SH-SY5Y (cell line): Measurements from ENCODE around the gene OR8D1.

Experiments used
- GATA2 ChIP-seq: IDR thresholded peaks from 2 replicates; pipeline ENCODE4 v1.6.1; 2011; ENCODE audit warnings: mild to moderate bottlenecking, low read depth, low read length
- GATA3 ChIP-seq: IDR thresholded peaks from 2 replicates; pipeline ENCODE4 v1.6.1; 2011; ENCODE audit warnings: low read depth, mild to moderate bottlenecking, low read length, moderate library complexity

DNA sequence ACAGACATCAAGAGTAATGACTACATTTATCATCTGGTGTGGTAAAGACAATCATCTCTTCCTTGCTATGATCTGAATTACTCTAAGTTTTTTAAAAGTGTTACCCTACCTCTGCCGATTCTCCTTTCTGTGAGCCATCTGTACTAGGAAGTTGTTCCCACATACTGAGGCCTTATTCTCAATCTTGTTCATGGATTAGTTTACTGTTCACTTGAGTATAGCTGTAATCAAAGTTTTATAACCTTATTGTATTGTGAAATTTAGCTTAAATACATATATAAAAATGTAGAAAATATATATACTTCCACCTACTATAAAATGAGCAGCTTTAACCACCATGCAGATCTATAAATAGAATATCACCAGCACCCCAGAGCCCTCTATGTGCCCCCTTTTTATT, 8.6 kb upstream of the OR8D1 start:
- TF ChIP-seq GATA2 (no peak), GATA3 (no peak)
